Uterus (tissue), 4 donors: ENCODE data around the gene SMAD3. TPM values are rescaled to one million over a fixed set of nuclear protein-coding genes. Genes with fewer than 3 reads are reported as not detected.

Experiments
- DNase-seq, 2 donors: peaks; one replicate each; pipeline ENCODE4 v3.0.0-alpha.2; 2019 to 2020
- H3K27ac ChIP-seq, 2 donors: fragments of 200-600 bp; sonication (generic); 1 replicate in 1 of 2; 2 replicates in 1 of 2; pipeline ENCODE4 v1.5.1; 2016 to 2018
- H3K27me3 ChIP-seq, 2 donors: fragments of 200-600 bp; sonication (generic); one replicate each; pipeline ENCODE4 v1.5.1; 2018 to 2019; ENCODE audit warnings: control low read depth in 1 of 2
- H3K36me3 ChIP-seq, 2 donors: fragments of 200-600 bp; sonication (generic); one replicate each; pipeline ENCODE4 v1.5.1; 2019; ENCODE audit warnings: control low read depth in 1 of 2
- H3K4me1 ChIP-seq, 2 donors: fragments of 200-600 bp; sonication (generic); one replicate each; pipeline ENCODE4 v1.5.1; 2018 to 2019; ENCODE audit warnings: control low read depth in 1 of 2
- H3K4me3 ChIP-seq, 2 donors: fragments of 200-600 bp; sonication (generic); 1 replicate in 1 of 2; 2 replicates in 1 of 2; pipeline ENCODE4 v1.5.1; 2018 to 2019; ENCODE audit warnings: mild to moderate bottlenecking in 1 of 2
- H3K9me3 ChIP-seq, 2 donors: fragments of 200-600 bp; sonication (generic); one replicate each; pipeline ENCODE4 v1.5.1; 2019; ENCODE audit warnings: control low read depth in 1 of 2
- POLR2A ChIP-seq, 2 donors: fragments of 450-650 bp; IDR thresholded peaks; one replicate each; pipeline ENCODE4 v1.6.1; 2016; ENCODE audit warnings: antibody characterized with exemption in 2 of 2, mild to moderate bottlenecking in 1 of 2, moderate library complexity in 1 of 2
- intact Hi-C: fragments of 100-400 bp; cut with DNase I; formaldehyde crosslinking; loops from one replicate; pipeline ENCODE4 v1.15.1; 2023; ENCODE audit warnings: low total_unique reads
- total RNA-seq, 4 donors: library from RNA; depleted of rRNA in 3 of 4; stranded (reverse); fragments of >200 nt in 3 of 4; gene quantifications; one replicate each; pipeline versions ENCODE4 v1.1.0 to v1.2.4, GENCODE V29; 2014 to 2023
- TF ChIP-seq, protein P1 (sequence below), 4 experiments: fragments of 200-600 bp in 2 of 4; fragments of 450-650 bp in 2 of 4; sonication (generic) in 2 of 4; IDR thresholded peaks; one replicate each; pipeline ENCODE4 v1.5.1; 2016 to 2019; ENCODE audit warnings: antibody characterized with exemption in 4 of 4, mild to moderate bottlenecking in 2 of 4, moderate library complexity in 1 of 4
- donor health status: DM: yes; HTN: yes; CAD: no.

Gene SMAD3
- total RNA-seq, 4 donors from 2014 or later, result 14.3 to 66.9 (median 32.3) TPM

GRCh38 chr15:67124911-67125588 is 59.6 kb downstream of the SMAD3 start:
- Histone ChIP-seq H3K9me3 (no peaks in the 10 kb centered on the region), H3K36me3 (no peaks in the 10 kb centered on the region), H3K27ac (peak overlapping the region; percentile 95 to 97), H3K27me3 (no peaks in the 10 kb centered on the region), H3K4me3 (no peak overlapping the region), H3K4me1 (peaks cover 30 to 43% of the 10 kb centered on the region in 2 donors)
- intact Hi-C loops, result no loop called here
- no peak for DNase-seq
- no peak for TF ChIP-seq POLR2A (IDR thresholded peaks at IDR 0.05)
- TF ChIP-seq, protein P1, sequence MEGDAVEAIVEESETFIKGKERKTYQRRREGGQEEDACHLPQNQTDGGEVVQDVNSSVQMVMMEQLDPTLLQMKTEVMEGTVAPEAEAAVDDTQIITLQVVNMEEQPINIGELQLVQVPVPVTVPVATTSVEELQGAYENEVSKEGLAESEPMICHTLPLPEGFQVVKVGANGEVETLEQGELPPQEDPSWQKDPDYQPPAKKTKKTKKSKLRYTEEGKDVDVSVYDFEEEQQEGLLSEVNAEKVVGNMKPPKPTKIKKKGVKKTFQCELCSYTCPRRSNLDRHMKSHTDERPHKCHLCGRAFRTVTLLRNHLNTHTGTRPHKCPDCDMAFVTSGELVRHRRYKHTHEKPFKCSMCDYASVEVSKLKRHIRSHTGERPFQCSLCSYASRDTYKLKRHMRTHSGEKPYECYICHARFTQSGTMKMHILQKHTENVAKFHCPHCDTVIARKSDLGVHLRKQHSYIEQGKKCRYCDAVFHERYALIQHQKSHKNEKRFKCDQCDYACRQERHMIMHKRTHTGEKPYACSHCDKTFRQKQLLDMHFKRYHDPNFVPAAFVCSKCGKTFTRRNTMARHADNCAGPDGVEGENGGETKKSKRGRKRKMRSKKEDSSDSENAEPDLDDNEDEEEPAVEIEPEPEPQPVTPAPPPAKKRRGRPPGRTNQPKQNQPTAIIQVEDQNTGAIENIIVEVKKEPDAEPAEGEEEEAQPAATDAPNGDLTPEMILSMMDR (IDR thresholded peaks at IDR 0.05), result no peak

DNA sequence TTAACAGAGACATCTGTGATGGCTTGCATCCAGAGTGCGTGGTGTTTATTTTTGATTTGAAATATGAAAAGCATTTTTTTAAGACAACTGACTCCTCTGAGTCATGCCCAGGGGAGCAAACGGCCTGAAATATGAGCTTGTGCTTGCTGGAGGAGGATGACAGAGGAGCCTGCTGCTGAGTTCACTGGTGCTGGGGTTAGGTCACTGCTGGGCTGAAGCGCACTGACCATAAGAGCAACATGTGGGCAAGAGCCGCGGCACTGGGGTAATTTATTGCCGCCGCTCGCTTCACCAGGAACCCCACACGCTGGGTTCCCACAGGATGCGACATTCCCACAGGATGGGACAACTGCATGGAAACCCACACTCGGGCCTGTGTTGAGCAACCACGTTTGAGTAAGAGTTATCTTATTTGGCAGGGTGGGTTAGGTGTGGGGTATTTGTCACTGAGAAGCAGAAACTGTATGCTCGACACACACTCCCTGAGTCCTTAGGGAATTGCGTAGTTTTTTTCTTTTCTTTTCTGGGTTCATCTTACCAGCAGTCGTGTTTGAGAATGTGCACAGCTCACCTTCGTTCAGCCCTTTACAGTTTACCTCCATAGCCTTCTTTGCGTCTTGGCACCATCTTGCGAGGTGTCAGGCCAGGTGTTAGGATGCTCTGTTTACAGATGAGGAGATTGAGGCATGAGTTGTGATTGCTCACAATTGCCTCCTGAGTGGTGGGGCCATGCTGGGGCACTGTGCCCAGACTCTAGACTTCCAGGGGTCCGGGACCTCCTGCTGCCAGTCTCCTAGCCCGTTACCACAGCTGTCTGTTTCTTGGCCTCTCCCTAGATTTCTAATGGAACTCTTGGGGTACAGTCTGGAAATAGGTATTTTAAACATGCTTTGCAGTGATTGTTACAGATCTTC is 60.4 kb downstream of the SMAD3 start:
- Histone ChIP-seq H3K27ac (peak overlapping the region; percentile 95 to 97), H3K27me3 (no peaks in the 10 kb centered on the region), H3K4me3 (no peak overlapping the region), H3K36me3 (no peaks in the 10 kb centered on the region), H3K4me1 (peaks cover 22 to 43% of the 10 kb centered on the region in 2 donors), H3K9me3 (no peaks in the 10 kb centered on the region)
- no peak for TF ChIP-seq POLR2A (IDR thresholded peaks at IDR 0.05)
- TF ChIP-seq, protein P1 (IDR thresholded peaks at IDR 0.05), result no peak
- DNase-seq, result peak; percentile 79 to 92
- intact Hi-C loops, result no loop called here

DNA sequence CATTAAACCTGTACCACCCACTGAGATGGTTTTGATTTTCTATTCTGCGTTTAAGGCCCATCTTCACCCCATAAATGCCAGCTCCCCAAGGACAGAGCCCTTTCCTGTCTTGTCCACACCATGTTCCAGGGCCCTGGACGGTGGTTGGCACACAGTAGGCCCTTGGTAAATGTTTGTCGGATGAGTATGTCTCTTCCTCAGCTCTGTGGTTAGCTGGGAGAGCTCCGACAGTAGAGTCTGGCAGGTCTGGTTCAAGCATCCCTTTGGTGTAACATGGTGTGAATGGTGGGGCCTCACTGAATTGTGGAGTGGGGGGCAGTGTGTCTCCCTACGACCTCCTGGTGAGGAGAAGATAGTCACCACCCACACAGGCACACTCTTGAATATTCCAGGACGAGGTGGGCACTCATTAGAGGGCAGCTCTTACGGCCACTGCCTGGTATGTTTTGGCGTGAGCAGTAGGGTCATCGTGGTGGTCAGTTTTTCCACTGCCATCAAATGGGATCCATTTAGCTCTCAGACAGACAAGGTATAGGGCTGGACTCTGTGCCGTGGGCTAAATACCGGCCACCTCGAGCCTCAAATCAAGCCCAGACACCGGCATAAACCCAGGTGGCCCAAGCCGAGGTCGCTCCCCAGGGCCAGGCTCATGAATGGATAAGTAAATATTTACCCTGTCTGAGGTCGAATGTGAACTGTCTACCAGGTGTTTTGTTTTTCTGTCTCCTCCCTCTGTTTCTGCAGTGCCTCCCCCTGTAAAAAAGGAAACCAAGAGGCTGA is 61.3 kb downstream of the SMAD3 start:
- Histone ChIP-seq H3K9me3 (no peaks in the 10 kb centered on the region), H3K27ac (peak overlapping the region; percentile 95 to 97), H3K4me1 (peaks cover 26 to 44% of the 10 kb centered on the region in 2 donors), H3K36me3 (no peaks in the 10 kb centered on the region), H3K4me3 (no peak overlapping the region), H3K27me3 (no peaks in the 10 kb centered on the region)
- intact Hi-C loops, result no loop called here
- no peak for TF ChIP-seq POLR2A (IDR thresholded peaks at IDR 0.05)
- TF ChIP-seq, protein P1 (IDR thresholded peaks at IDR 0.05), result no peak
- no peak for DNase-seq

DNA sequence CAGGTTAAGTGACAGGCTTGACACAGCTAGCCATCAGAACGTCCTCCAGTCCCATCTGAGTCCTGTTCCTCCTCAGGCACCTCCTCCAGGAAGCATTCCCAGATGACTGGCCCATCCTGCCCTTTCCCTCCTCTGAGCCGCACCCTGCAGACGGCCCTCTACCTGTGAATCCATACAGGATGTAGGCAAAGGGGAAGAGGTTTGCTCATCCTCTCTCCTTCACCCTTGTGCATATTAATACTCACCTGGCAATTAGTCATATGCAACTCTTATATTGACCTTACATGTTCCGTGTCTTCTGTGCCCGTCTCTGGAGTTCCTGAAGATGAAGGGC is 61.9 kb downstream of the SMAD3 start:
- no peak overlapping the region for H3K4me3 ChIP-seq
- intact Hi-C loops, result no loop called here
- peak overlapping the region; percentile 95 to 97 for H3K27ac ChIP-seq
- TF ChIP-seq POLR2A (IDR thresholded peaks at IDR 0.05), result no peak
- TF ChIP-seq, protein P1 (IDR thresholded peaks at IDR 0.05), result no peak
- H3K9me3 ChIP-seq, result no peaks in the 10 kb centered on the region
- peaks cover 26 to 41% of the 10 kb centered on the region in 2 donors for H3K4me1 ChIP-seq
- no peak for DNase-seq
- no peaks in the 10 kb centered on the region for H3K36me3 ChIP-seq
- H3K27me3 ChIP-seq, result no peaks in the 10 kb centered on the region
